ENCODE measurements around the gene FITM2.

DNA sequence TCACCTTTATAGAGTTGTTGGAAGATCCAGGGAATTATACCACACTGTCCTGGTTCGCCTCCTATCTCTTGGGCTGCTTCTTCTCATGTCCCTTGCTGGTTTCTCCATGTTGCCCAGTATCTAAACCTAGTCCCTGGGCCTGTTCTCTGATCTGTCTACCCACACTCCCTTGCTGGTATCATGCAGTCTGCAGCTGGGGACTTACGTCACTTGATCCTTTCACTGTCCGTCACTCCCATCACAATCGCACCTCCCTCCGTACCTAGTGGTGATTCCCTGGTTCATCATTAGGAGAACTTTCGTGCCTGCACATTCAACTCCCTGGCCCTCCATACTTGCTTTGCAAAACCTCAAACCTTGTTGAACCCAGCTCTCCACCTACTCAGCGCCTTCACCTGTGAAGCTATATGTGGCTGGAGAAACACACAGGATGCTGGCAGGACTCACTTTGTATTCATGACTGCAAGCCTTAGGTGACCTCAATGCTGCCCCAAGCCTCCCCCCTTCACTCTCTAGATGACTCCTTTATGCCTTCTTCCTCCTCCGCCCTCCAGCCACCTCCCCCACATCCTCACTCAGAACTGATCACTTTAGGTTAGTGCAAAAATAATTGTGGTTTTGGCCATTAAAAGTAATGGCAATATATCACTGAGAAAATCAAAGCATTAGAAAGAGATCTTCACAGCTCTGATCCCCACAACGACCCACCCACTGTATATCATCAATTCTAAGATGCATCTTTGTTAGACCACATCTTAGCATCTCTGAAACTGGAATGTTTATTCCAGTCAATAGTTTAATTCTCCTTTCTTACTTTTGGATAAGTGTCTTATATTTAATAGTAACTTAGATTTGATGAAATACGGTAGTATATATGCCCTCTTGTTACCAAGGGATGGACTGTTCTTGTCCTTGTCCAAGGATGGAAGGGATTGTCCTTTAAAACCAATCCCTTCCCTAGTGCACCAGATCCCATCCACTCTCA is 37.5 kb downstream of the FITM2 start:
- TF ChIP-seq, protein P1, sequence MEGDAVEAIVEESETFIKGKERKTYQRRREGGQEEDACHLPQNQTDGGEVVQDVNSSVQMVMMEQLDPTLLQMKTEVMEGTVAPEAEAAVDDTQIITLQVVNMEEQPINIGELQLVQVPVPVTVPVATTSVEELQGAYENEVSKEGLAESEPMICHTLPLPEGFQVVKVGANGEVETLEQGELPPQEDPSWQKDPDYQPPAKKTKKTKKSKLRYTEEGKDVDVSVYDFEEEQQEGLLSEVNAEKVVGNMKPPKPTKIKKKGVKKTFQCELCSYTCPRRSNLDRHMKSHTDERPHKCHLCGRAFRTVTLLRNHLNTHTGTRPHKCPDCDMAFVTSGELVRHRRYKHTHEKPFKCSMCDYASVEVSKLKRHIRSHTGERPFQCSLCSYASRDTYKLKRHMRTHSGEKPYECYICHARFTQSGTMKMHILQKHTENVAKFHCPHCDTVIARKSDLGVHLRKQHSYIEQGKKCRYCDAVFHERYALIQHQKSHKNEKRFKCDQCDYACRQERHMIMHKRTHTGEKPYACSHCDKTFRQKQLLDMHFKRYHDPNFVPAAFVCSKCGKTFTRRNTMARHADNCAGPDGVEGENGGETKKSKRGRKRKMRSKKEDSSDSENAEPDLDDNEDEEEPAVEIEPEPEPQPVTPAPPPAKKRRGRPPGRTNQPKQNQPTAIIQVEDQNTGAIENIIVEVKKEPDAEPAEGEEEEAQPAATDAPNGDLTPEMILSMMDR (IDR thresholded peaks at IDR 0.05; ENCODE audit: poor library complexity) = no peak
- no peak for TF ChIP-seq EZH2 (IDR thresholded peaks at IDR 0.05; ENCODE audit: borderline replicate concordance)

All from hepatocyte (in vitro differentiated cells).